Measurements from ENCODE around the gene COL23A1. TPM values are rescaled to one million over a fixed set of nuclear protein-coding genes. Genes with fewer than 3 reads are reported as not detected.

Gene COL23A1
- total RNA-seq, 4 donors from 2014 or later: 0.44 to 0.65 (median 0.57) TPM; not detected in 1

- no peak for TF ChIP-seq CTCF (IDR thresholded peaks at IDR 0.05; ENCODE audit: low read depth)
Measured at GRCh38 chr5:178387856-178388190, 202.4 kb downstream of the COL23A1 start.

GRCh38 chr5:178387061-178387855 lies 202.9 kb downstream of the COL23A1 start:
- TF ChIP-seq CTCF (IDR thresholded peaks at IDR 0.05; ENCODE audit: low read depth): no peak

GRCh38 chr5:178386336-178386931 lies 203.8 kb downstream of the COL23A1 start:
- TF ChIP-seq CTCF (IDR thresholded peaks at IDR 0.05; ENCODE audit: low read depth): no peak

GRCh38 chr5:178385496-178385890 lies 204.7 kb downstream of the COL23A1 start:
- no peak for TF ChIP-seq CTCF (IDR thresholded peaks at IDR 0.05; ENCODE audit: low read depth)

GRCh38 chr5:178384816-178385495 lies 205.2 kb downstream of the COL23A1 start:
- no peak for TF ChIP-seq CTCF (IDR thresholded peaks at IDR 0.05; ENCODE audit: low read depth)

GRCh38 chr5:178383919-178384815 lies 206.0 kb downstream of the COL23A1 start:
- TF ChIP-seq CTCF (IDR thresholded peaks at IDR 0.05; ENCODE audit: low read depth): no peak
